Keratinocyte (primary cell): ENCODE measurements around the gene ABCB9. TPM values are rescaled to one million over a fixed set of nuclear protein-coding genes. Genes with fewer than 3 reads are reported as not detected.

ENCODE experiments used
- DNase-seq: peaks from one replicate; pipeline ENCODE4 v3.0.0-alpha.2; 2011; ENCODE audit warnings: low read depth, missing footprints, low spot score
- FAIRE-seq: peaks from 2 replicates; lab custom pipeline; 2011; peaks lifted over from hg19 to GRCh38; lab: Jason Lieb, UNC
- H2AFZ ChIP-seq: 2 replicates; pipeline ENCODE4 v1.6.0; 2012; ENCODE audit warnings: low read length, control low read depth, inconsistent platforms; ENCODE audit not compliant: control insufficient read depth
- H3K27ac ChIP-seq: 2 replicates; pipeline ENCODE4 v1.5.1; 2011; ENCODE audit warnings: low read length; ENCODE audit not compliant: control insufficient read depth, insufficient read depth
- H3K27me3 ChIP-seq: 3 replicates; pipeline ENCODE4 v1.6.0; 2011; ENCODE audit warnings: low read length; ENCODE audit not compliant: control insufficient read depth, insufficient read depth; ENCODE audit errors: extremely low read depth
- H3K36me3 ChIP-seq, 2 experiments: 2 replicates in 1 of 2; 3 replicates in 1 of 2; pipeline ENCODE4 v1.5.1; 2011; ENCODE audit warnings: low read length in 2 of 2, mild to moderate bottlenecking in 1 of 2; ENCODE audit not compliant: control insufficient read depth in 2 of 2, insufficient read depth in 2 of 2; ENCODE audit errors: extremely low read depth in 1 of 2
- H3K4me1 ChIP-seq: 3 replicates; pipeline ENCODE4 v1.5.1; 2011; ENCODE audit warnings: low read length; ENCODE audit not compliant: control insufficient read depth, insufficient read depth; ENCODE audit errors: extremely low read depth
- H3K4me2 ChIP-seq: 3 replicates; pipeline ENCODE4 v1.6.0; 2011; ENCODE audit warnings: low read depth, low read length; ENCODE audit not compliant: control insufficient read depth, insufficient read depth; ENCODE audit errors: extremely low read depth
- H3K4me3 ChIP-seq, 3 experiments: fragments of 200-600 bp in 1 of 3; sonication (generic) in 1 of 3; 2 replicates in 2 of 3; 3 replicates in 1 of 3; pipeline ENCODE4 v1.5.1; 2011 to 2016; ENCODE audit warnings: low read length in 3 of 3, mild to moderate bottlenecking in 3 of 3, control low read depth in 2 of 3, inconsistent platforms in 1 of 3, low read depth in 1 of 3, mixed read lengths in 1 of 3, mixed run types in 1 of 3, moderate library complexity in 1 of 3; ENCODE audit not compliant: control insufficient read depth in 2 of 3, insufficient read depth in 2 of 3; ENCODE audit errors: extremely low read depth in 1 of 3
- H3K79me2 ChIP-seq: 2 replicates; pipeline ENCODE4 v1.6.0; 2012; ENCODE audit warnings: low read length; ENCODE audit not compliant: control insufficient read depth, insufficient read depth
- H3K9ac ChIP-seq: 3 replicates; pipeline ENCODE4 v1.6.0; 2011; ENCODE audit warnings: low read length; ENCODE audit not compliant: control insufficient read depth, insufficient read depth; ENCODE audit errors: extremely low read depth
- H3K9me1 ChIP-seq: 3 replicates; pipeline ENCODE4 v1.6.0; 2011; ENCODE audit warnings: low read length; ENCODE audit not compliant: control insufficient read depth, insufficient read depth; ENCODE audit errors: extremely low read depth
- H3K9me3 ChIP-seq: 2 replicates; pipeline ENCODE4 v1.5.1; 2012; ENCODE audit warnings: low read depth, low read length; ENCODE audit not compliant: control insufficient read depth
- H4K20me1 ChIP-seq: 3 replicates; pipeline ENCODE4 v1.6.0; 2011; ENCODE audit warnings: low read length; ENCODE audit not compliant: control insufficient read depth, insufficient read depth; ENCODE audit errors: extremely low read depth
- CTCF ChIP-seq, 3 experiments: IDR thresholded peaks in 1 of 3; conservative IDR thresholded peaks in 1 of 3; optimal IDR thresholded peaks in 1 of 3; 2 replicates in 2 of 3; 3 replicates in 1 of 3; pipeline versions ENCODE3 to v1.5.1; 2011; ENCODE audit warnings: low read length in 3 of 3, mild to moderate bottlenecking in 3 of 3, moderate library complexity in 2 of 3, control low read depth in 1 of 3, inconsistent platforms in 1 of 3; ENCODE audit not compliant: insufficient read depth in 2 of 3; ENCODE audit errors: extremely low read depth in 1 of 3
- EZH2 ChIP-seq: IDR thresholded peaks from one replicate; pipeline ENCODE4 v1.6.1; 2012; ENCODE audit warnings: inconsistent platforms, mild to moderate bottlenecking, low read length, moderate library complexity
- dilution Hi-C: fragments of 300-500 bp; cut with MboI; formaldehyde crosslinking; loops from one replicate; pipeline ENCODE4 v1.7.0; 2020; ENCODE audit warnings: low sequenced_read_pairs; ENCODE audit not compliant: extremely low pct_ligation_motif_present
- polyA plus RNA-seq, 5 experiments: library from polyadenylated mRNA; depleted of rRNA in 3 of 5; stranded (reverse) in 3 of 5; stranded (forward) in 1 of 5; unstranded in 1 of 5; fragments of >200 nt; gene quantifications; 1 replicate in 1 of 5; 2 replicates in 3 of 5; 3 replicates in 1 of 5; pipeline versions ENCODE4 v1.2.1 to v1.2.3, GENCODE V29; 2011 to 2012; ENCODE audit warnings: missing spikeins in 2 of 5, low read depth in 1 of 5, low replicate concordance in 1 of 5

Gene ABCB9
- polyA plus RNA-seq, 1 donor (not counting 4 experiments of a cell fraction or from before 2014, with no cell fraction given) = 4.0 TPM

GRCh38 chr12:122998316-122998715 is 32.1 kb upstream of the ABCB9 start:
- Histone ChIP-seq H3K27me3 (no peaks in the 10 kb centered on the region), H3K9me3 (no peaks in the 10 kb centered on the region), H3K9me1 (no peaks in the 10 kb centered on the region), H3K36me3 (peaks cover 0 to 5% of the 10 kb centered on the region in 2 experiments), H3K9ac (no peak overlapping the region), H4K20me1 (no peaks in the 10 kb centered on the region), H3K79me2 (no peaks in the 10 kb centered on the region), H3K4me3 (no peak overlapping the region), H3K27ac (no peak overlapping the region), H3K4me1 (no peaks in the 10 kb centered on the region), H3K4me2 (no peak overlapping the region), H2AFZ (no peak overlapping the region)
- dilution Hi-C loops = no loop called here
- FAIRE-seq = no peak
- no peak for DNase-seq
- TF ChIP-seq EZH2 = no peak
- no peak for TF ChIP-seq CTCF (optimal IDR thresholded peaks at IDR 0.05 in 1 of 3, IDR thresholded peaks at IDR 0.05 in 1 of 3, conservative IDR thresholded peaks at IDR 0.05 in 1 of 3; ENCODE audit: extremely low read depth in 1 of 3, insufficient read depth in 2 of 3, low read length in 3 of 3)

- Histone ChIP-seq H3K9me1 (no peaks in the 10 kb centered on the region), H3K9ac (no peak overlapping the region), H3K4me3 (no peak overlapping the region), H3K36me3 (peaks cover 0 to 5% of the 10 kb centered on the region in 2 experiments), H3K4me1 (no peaks in the 10 kb centered on the region), H2AFZ (no peak overlapping the region), H3K27me3 (no peaks in the 10 kb centered on the region), H3K27ac (no peak overlapping the region), H4K20me1 (no peaks in the 10 kb centered on the region), H3K79me2 (no peaks in the 10 kb centered on the region), H3K9me3 (no peaks in the 10 kb centered on the region), H3K4me2 (no peak overlapping the region)
- DNase-seq = no peak
- dilution Hi-C loops = no loop called here
- TF ChIP-seq CTCF (optimal IDR thresholded peaks at IDR 0.05 in 1 of 3, IDR thresholded peaks at IDR 0.05 in 1 of 3, conservative IDR thresholded peaks at IDR 0.05 in 1 of 3; ENCODE audit: extremely low read depth in 1 of 3, insufficient read depth in 2 of 3, low read length in 3 of 3) (no peak), EZH2 (no peak)
- no peak for FAIRE-seq
Observed at GRCh38 chr12:122997343-122998250, 31.3 kb upstream of the ABCB9 start.
